NB4 (cell line): ENCODE measurements around the gene KIF3A.

ENCODE experiments used
- CTCF ChIP-seq: IDR thresholded peaks from one replicate; pipeline ENCODE4 v1.5.1; 2012; ENCODE audit warnings: low read depth, low read length
- MAX ChIP-seq: IDR thresholded peaks from 2 replicates; pipeline ENCODE4 v1.6.1; 2011; ENCODE audit warnings: low read depth, low read length
- MYC ChIP-seq: IDR thresholded peaks from 2 replicates; pipeline ENCODE4 v1.6.1; 2011; ENCODE audit warnings: low read depth, low read length
- POLR2A ChIP-seq: IDR thresholded peaks from 2 replicates; pipeline ENCODE4 v1.6.1; 2011; ENCODE audit warnings: mild to moderate bottlenecking; ENCODE audit not compliant: insufficient read length; ENCODE audit errors: extremely low read depth

DNA sequence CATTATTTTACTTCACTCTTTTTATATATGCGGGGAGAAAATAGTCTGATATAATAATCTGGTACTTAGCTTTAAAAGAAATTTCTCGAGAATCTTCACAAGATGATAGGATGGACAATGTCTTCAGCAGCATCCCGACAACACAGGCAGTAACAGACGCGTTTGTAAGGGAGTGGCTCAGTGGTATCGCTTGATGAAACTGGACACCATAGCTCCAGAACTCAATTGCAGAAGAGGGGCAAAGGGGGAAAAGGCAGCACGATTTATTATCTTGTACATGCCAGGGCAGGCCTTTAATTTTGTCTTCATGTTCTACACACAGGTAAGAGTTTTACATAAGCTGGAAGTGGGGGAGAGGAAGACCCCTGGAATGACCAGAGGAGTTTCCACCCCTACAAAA, 47.8 kb downstream of the KIF3A start:
- no peak for TF ChIP-seq CTCF
- TF ChIP-seq POLR2A, result no peak
- no peak for TF ChIP-seq MAX
- TF ChIP-seq MYC, result no peak
